Measurements from ENCODE around the gene SKI. TPM values are rescaled to one million over a fixed set of nuclear protein-coding genes. Genes with fewer than 3 reads are reported as not detected.

The SKI gene
- polyA plus RNA-seq, 3 donors: 0.20 to 6.6 (median 0.25) TPM

DNA sequence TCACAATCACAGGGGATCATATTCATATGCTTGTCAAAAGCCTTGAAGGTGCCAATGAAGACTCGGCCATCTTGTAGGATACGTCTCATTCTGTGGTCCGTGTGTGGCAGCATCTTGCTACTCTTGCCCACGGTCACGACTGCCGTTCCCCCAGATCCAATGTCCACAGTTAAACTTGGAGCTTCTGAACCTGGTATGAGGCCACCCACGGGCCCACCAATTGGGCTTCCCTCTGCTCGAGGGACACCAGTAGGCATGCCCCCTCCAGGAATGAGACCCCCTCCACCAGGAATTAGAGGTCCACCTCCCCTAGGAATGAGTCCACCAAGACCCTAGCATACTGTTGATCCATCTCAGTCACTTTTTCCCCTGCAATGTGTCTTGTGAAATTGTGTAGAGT, 123.6 kb downstream of the SKI start:
- no peak for TF ChIP-seq CTCF (IDR thresholded peaks at IDR 0.05)
- 97% methylated on average over 8 of the region's 8 CpGs for WGBS (ENCODE audit: insufficient coverage)
- intact Hi-C loops (cut with micrococcal nuclease): no loop called here

GRCh38 chr1:2352341-2352896, 124.3 kb downstream of the SKI start:
- Histone ChIP-seq H3K9me3 (replicated peaks in 1 of 2; ENCODE audit: control insufficient read depth in 1 of 2, insufficient read depth in 1 of 2, low read length in 2 of 2) (no peaks in the 10 kb centered on the region), H2AFZ (ENCODE audit: insufficient read depth, low read depth, low read length, poor library complexity, severe bottlenecking) (no peak overlapping the region), H3K4me2 (replicated peaks; ENCODE audit: extremely low read depth, low read length, poor library complexity, severe bottlenecking) (no peak overlapping the region), H3K4me1 (ENCODE audit: control insufficient read depth in 1 of 2, insufficient read depth in 2 of 2, low read length in 2 of 2) (no peaks in the 10 kb centered on the region), H3K9ac (ENCODE audit: insufficient read depth, low read length, poor library complexity, severe bottlenecking) (no peak overlapping the region), H3K79me2 (ENCODE audit: insufficient read depth, low read length) (no peaks in the 10 kb centered on the region), H3K27ac (ENCODE audit: low read depth in 1 of 2, low read length in 2 of 2) (no peak overlapping the region), H3K36me3 (replicated peaks in 1 of 2; ENCODE audit: control insufficient read depth in 1 of 2, insufficient read depth in 2 of 2, low read length in 2 of 2) (no peaks in the 10 kb centered on the region), H3K27me3 (ENCODE audit: control insufficient read depth in 2 of 2, insufficient read depth in 2 of 2, low read length in 2 of 2) (no peaks in the 10 kb centered on the region), H3K4me3 (replicated peaks in 1 of 3; ENCODE audit: low read depth in 2 of 3, low read length in 3 of 3) (no peak overlapping the region), H4K20me1 (ENCODE audit: insufficient read depth, low read length) (no peaks in the 10 kb centered on the region)
- Mint-ChIP-seq H3K36me3 (no peaks in the 10 kb centered on the region), H3K4me3 (no peak overlapping the region), H3K9me3 (peaks cover 0 to 2% (median 0%) of the 10 kb centered on the region in 7 donors), H3K27me3 (ENCODE audit: low read depth in 3 of 3) (peaks cover 2 to 6% (median 5%) of the 10 kb centered on the region in 3 donors), H3K4me1 (no peaks in the 10 kb centered on the region), H3K27ac (no peak overlapping the region)
- intact Hi-C loops (cut with micrococcal nuclease): no loop called here
- 89% methylated on average over 11 of the region's 11 CpGs for WGBS (ENCODE audit: insufficient coverage)
- DNase-seq: no peak
- no peak for TF ChIP-seq CTCF (IDR thresholded peaks at IDR 0.05)

More for the DNA sequence above, 123.6 kb downstream of the SKI start:
- H3K79me2 ChIP-seq (ENCODE audit: insufficient read depth, low read length): no peaks in the 10 kb centered on the region
- Mint-ChIP-seq H3K36me3 (no peaks in the 10 kb centered on the region), H3K9me3 (peaks cover 0 to 2% (median 0%) of the 10 kb centered on the region in 7 donors), H3K27ac (peak overlapping the region in 2 of 7 donors; percentile 35 to 37), H3K4me1 (no peaks in the 10 kb centered on the region), H3K27me3 (ENCODE audit: low read depth in 3 of 3) (peaks cover 2 to 6% (median 5%) of the 10 kb centered on the region in 3 donors), H3K4me3 (no peak overlapping the region)
- H3K27me3 ChIP-seq (ENCODE audit: control insufficient read depth in 2 of 2, insufficient read depth in 2 of 2, low read length in 2 of 2): no peaks in the 10 kb centered on the region
- H3K4me1 ChIP-seq (ENCODE audit: control insufficient read depth in 1 of 2, insufficient read depth in 2 of 2, low read length in 2 of 2): no peaks in the 10 kb centered on the region
- no peak overlapping the region for H3K4me2 ChIP-seq (replicated peaks; ENCODE audit: extremely low read depth, low read length, poor library complexity, severe bottlenecking)
- H3K9me3 ChIP-seq (replicated peaks in 1 of 2; ENCODE audit: control insufficient read depth in 1 of 2, insufficient read depth in 1 of 2, low read length in 2 of 2): no peaks in the 10 kb centered on the region
- H3K36me3 ChIP-seq (replicated peaks in 1 of 2; ENCODE audit: control insufficient read depth in 1 of 2, insufficient read depth in 2 of 2, low read length in 2 of 2): no peaks in the 10 kb centered on the region
- no peak overlapping the region for H2AFZ ChIP-seq (ENCODE audit: insufficient read depth, low read depth, low read length, poor library complexity, severe bottlenecking)
- H4K20me1 ChIP-seq (ENCODE audit: insufficient read depth, low read length): no peaks in the 10 kb centered on the region
- DNase-seq: no peak
- H3K9ac ChIP-seq (ENCODE audit: insufficient read depth, low read length, poor library complexity, severe bottlenecking): no peak overlapping the region
- no peak overlapping the region for H3K27ac ChIP-seq (ENCODE audit: low read depth in 1 of 2, low read length in 2 of 2)
- H3K4me3 ChIP-seq (replicated peaks in 1 of 3; ENCODE audit: low read depth in 2 of 3, low read length in 3 of 3): no peak overlapping the region

Measured in CD14-positive monocyte (primary cell).